NCI-H1092 (cell line): ENCODE results near the gene KMT2C.

Source experiments
- DNase-seq: peaks from one replicate; lab custom pipeline; 2025; lab: John Stamatoyannopoulos, UW

Gene KMT2C

GRCh38 chr7:152202056-152202455 lies 233.7 kb downstream of the KMT2C start:
- DNase-seq: no peak

- no peak for DNase-seq
These were observed 235.4 kb downstream of the KMT2C start for GRCh38 chr7:152200395-152200794.

GRCh38 chr7:152196391-152196790 lies 239.4 kb downstream of the KMT2C start:
- DNase-seq: no peak

GRCh38 chr7:152193880-152194279 lies 241.9 kb downstream of the KMT2C start:
- DNase-seq: no peak

GRCh38 chr7:152189061-152189460 lies 246.7 kb downstream of the KMT2C start:
- DNase-seq: no peak

GRCh38 chr7:152185558-152185957 lies 250.2 kb downstream of the KMT2C start:
- DNase-seq: no peak

- DNase-seq: no peak
These were observed 255.2 kb downstream of the KMT2C start for GRCh38 chr7:152180587-152180986.

- DNase-seq: no peak
These were observed 255.8 kb downstream of the KMT2C start for GRCh38 chr7:152180048-152180447.

GRCh38 chr7:152178405-152179058 lies 257.3 kb downstream of the KMT2C start:
- DNase-seq: no peak

GRCh38 chr7:152177681-152178404 lies 258.0 kb downstream of the KMT2C start:
- DNase-seq: no peak

GRCh38 chr7:152176797-152177196 lies 259.0 kb downstream of the KMT2C start:
- no peak for DNase-seq

- no peak for DNase-seq
These were observed 262.3 kb downstream of the KMT2C start for GRCh38 chr7:152173372-152174070.

GRCh38 chr7:152162287-152162686 lies 273.5 kb downstream of the KMT2C start:
- no peak for DNase-seq

GRCh38 chr7:152161171-152161570 lies 274.6 kb downstream of the KMT2C start:
- DNase-seq: no peak

- DNase-seq: no peak
These were observed 276.8 kb downstream of the KMT2C start for GRCh38 chr7:152158801-152159587.

- no peak for DNase-seq
These were observed 283.5 kb downstream of the KMT2C start for GRCh38 chr7:152152267-152152666.

GRCh38 chr7:152149363-152149762 lies 286.4 kb downstream of the KMT2C start:
- no peak for DNase-seq

GRCh38 chr7:152148706-152149105 lies 287.1 kb downstream of the KMT2C start:
- no peak for DNase-seq

- no peak for DNase-seq
These were observed 289.8 kb downstream of the KMT2C start for GRCh38 chr7:152145853-152146466.

- no peak for DNase-seq
These were observed 291.1 kb downstream of the KMT2C start for GRCh38 chr7:152144557-152145245.

GRCh38 chr7:152142976-152143595 lies 292.7 kb downstream of the KMT2C start:
- DNase-seq: no peak
